DND-41 (cell line): Measurements from ENCODE around the gene CNNM3.
A peak's percentile ranks its signal among the peaks of the same experiment; 100 is the strongest.
"Not testable (repeated sequence)": the region's sequence is repeated elsewhere in the genome, so short reads cannot be mapped to it uniquely, and the experiment has no call there.

Experiments
- ATAC-seq: fragments of 200-7000 bp; cut with Tn5 transposase; 3 replicates; pipeline ENCODE4 v1.9.1; 2021; ENCODE audit warnings: low read depth; ENCODE audit not compliant: insufficient read depth
- DNase-seq: peaks from one replicate; pipeline ENCODE4 v3.0.0-alpha.2; 2020
- H2AFZ ChIP-seq: 2 replicates; pipeline ENCODE4 v1.6.0; 2012; ENCODE audit warnings: low read depth, low read length
- H3K27ac ChIP-seq: 2 replicates; pipeline ENCODE4 v1.5.1; 2012; ENCODE audit warnings: low read length, inconsistent platforms
- H3K27me3 ChIP-seq: fragments of 200-600 bp; sonication (generic); 2 replicates; pipeline ENCODE4 v1.6.0; 2012; ENCODE audit warnings: low read length, mild to moderate bottlenecking, inconsistent platforms; ENCODE audit not compliant: insufficient read depth, poor library complexity
- H3K36me3 ChIP-seq: 2 replicates; pipeline ENCODE4 v1.5.1; 2012; ENCODE audit warnings: low read length, inconsistent platforms; ENCODE audit not compliant: insufficient read depth
- H3K4me1 ChIP-seq: 2 replicates; pipeline ENCODE4 v1.5.1; 2012; ENCODE audit warnings: mild to moderate bottlenecking, low read length; ENCODE audit not compliant: insufficient read depth
- H3K4me2 ChIP-seq: 2 replicates; pipeline ENCODE4 v1.6.0; 2012; ENCODE audit warnings: mild to moderate bottlenecking, moderate library complexity, low read length, inconsistent platforms; ENCODE audit not compliant: insufficient read depth
- H3K4me3 ChIP-seq, 2 experiments: fragments of 200-600 bp in 1 of 2; shearing (Covaris generic) in 1 of 2; 2 replicates each; pipeline ENCODE4 v1.5.1; 2012 to 2016; ENCODE audit warnings: inconsistent platforms in 2 of 2, low read length in 2 of 2, mild to moderate bottlenecking in 2 of 2, low read depth in 1 of 2, moderate library complexity in 1 of 2
- H3K79me2 ChIP-seq: 2 replicates; pipeline ENCODE4 v1.6.0; 2012; ENCODE audit warnings: low read length, inconsistent platforms; ENCODE audit not compliant: insufficient read depth
- H3K9ac ChIP-seq: 2 replicates; pipeline ENCODE4 v1.6.0; 2012; ENCODE audit warnings: low read depth, mild to moderate bottlenecking, inconsistent platforms, low read length, moderate library complexity
- H3K9me3 ChIP-seq: 2 replicates; pipeline ENCODE4 v1.5.1; 2012; ENCODE audit warnings: low read length, moderate library complexity, mild to moderate bottlenecking, inconsistent platforms; ENCODE audit not compliant: insufficient read depth, severe bottlenecking
- H4K20me1 ChIP-seq: 2 replicates; pipeline ENCODE4 v1.6.0; 2012; ENCODE audit warnings: low read length; ENCODE audit not compliant: insufficient read depth
- EZH2 ChIP-seq: IDR thresholded peaks from 3 replicates; pipeline ENCODE4 v1.6.1; 2012; ENCODE audit warnings: borderline replicate concordance, low read depth, mild to moderate bottlenecking, moderate library complexity, low read length, inconsistent platforms; ENCODE audit not compliant: severe bottlenecking
- TF ChIP-seq, protein P1 (sequence below): IDR thresholded peaks from 2 replicates; pipeline ENCODE4 v1.5.1; 2012; ENCODE audit warnings: borderline replicate concordance, low read length, moderate library complexity, mild to moderate bottlenecking; ENCODE audit not compliant: poor library complexity, severe bottlenecking; ENCODE audit errors: extremely low read depth

CNNM3 gene

DNA sequence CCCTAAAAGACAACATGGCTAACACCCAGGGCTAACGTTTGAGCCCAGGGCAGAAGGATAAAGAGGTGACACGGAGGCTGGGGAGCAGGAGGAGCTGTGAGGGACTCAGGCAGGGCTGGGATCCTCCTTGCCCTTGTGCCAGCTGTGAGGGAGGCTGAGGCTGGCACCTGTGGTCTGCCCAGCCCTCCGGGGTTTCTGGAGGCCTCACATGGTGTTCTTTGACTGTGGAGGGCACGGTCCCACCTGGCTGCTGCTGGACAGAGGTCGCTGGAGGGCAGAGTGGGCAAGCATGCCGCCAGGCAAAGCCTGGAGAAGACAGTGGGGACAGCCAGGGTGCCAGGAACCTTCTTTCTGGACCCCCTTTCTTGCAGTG, 26.8 kb upstream of the CNNM3 start:
- H3K4me1 ChIP-seq = no peaks in the 10 kb centered on the region
- H3K9ac ChIP-seq = no peak overlapping the region
- H3K27ac ChIP-seq = no peak overlapping the region
- no peak overlapping the region for H2AFZ ChIP-seq
- ATAC-seq (no peak), DNase-seq (no peak)
- no peak overlapping the region for H3K4me2 ChIP-seq
- H3K4me3 ChIP-seq = no peak overlapping the region
- no peak for TF ChIP-seq EZH2
- TF ChIP-seq, protein P1, sequence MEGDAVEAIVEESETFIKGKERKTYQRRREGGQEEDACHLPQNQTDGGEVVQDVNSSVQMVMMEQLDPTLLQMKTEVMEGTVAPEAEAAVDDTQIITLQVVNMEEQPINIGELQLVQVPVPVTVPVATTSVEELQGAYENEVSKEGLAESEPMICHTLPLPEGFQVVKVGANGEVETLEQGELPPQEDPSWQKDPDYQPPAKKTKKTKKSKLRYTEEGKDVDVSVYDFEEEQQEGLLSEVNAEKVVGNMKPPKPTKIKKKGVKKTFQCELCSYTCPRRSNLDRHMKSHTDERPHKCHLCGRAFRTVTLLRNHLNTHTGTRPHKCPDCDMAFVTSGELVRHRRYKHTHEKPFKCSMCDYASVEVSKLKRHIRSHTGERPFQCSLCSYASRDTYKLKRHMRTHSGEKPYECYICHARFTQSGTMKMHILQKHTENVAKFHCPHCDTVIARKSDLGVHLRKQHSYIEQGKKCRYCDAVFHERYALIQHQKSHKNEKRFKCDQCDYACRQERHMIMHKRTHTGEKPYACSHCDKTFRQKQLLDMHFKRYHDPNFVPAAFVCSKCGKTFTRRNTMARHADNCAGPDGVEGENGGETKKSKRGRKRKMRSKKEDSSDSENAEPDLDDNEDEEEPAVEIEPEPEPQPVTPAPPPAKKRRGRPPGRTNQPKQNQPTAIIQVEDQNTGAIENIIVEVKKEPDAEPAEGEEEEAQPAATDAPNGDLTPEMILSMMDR = no peak
- H3K79me2 ChIP-seq = no peaks in the 10 kb centered on the region; the same call in 1 of the 2 replicates
- no peaks in the 10 kb centered on the region for H3K36me3 ChIP-seq
- H4K20me1 ChIP-seq = no peaks in the 10 kb centered on the region; the same call in 1 of the 2 replicates
- H3K9me3 ChIP-seq = no peaks in the 10 kb centered on the region
- H3K27me3 ChIP-seq = no peaks in the 10 kb centered on the region

DNA sequence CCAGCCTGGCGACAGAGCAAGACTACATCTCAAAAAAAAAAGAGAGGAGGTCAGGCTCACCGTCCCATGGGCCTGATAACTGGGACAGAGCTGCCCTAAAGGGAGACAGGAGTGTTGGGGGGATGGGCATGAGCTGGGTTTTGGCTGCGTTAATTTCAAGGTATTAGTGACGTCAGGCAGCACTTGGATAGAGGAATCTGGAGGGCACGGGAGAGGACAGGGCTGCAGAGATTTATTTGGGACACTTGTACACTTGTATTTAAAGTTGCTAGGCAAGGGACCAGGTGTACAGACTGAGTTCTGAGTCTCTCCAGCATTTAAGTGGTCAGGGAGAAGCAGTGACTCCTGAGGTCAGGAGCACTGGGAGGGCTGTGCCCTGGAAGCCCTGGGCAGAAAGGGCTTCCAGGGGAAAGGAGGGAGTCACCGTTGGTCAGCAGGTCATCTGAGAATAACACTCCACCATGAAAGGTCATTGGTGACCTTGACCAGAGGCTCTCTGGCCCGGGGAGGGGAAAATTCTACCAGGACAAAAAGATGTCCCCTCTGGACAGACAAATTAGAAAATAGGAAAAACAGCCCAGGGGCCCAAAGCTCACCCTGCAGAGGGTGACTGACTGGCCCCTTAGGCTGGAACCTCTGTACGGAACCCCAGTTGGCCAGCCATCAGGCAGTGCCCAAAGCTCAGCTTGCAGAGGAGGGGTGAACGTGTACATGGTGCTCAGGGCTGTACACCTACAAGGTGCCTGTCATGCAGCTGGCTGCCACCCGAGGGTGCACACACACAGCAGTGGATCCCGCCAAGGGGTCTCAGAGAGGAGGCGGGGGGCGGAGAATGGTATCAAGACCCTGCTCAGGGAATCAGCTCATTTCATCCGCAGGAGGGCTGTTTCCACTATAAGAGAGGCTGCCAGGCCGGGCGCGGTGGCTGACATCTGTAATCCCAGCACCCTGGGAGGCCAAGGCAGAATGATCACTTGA, 23.0 kb upstream of the CNNM3 start:
- Histone ChIP-seq H3K4me2 (no peak overlapping the region), H3K4me3 (no peak overlapping the region), H3K9ac (no peak overlapping the region), H3K27ac (no peak overlapping the region), H4K20me1 (no peaks in the 10 kb centered on the region; the same call in 1 of the 2 replicates), H3K4me1 (no peaks in the 10 kb centered on the region), H2AFZ (no peak overlapping the region), H3K9me3 (no peaks in the 10 kb centered on the region), H3K79me2 (no peaks in the 10 kb centered on the region; the same call in 1 of the 2 replicates), H3K27me3 (no peaks in the 10 kb centered on the region), H3K36me3 (peaks cover 12% of the 10 kb centered on the region; the same call in 1 of the 2 replicates)
- ATAC-seq = peak; percentile 42; the same call in 1 of the 3 replicates
- no peak for TF ChIP-seq EZH2
- TF ChIP-seq, protein P1 = no peak
- DNase-seq = no peak

DNA sequence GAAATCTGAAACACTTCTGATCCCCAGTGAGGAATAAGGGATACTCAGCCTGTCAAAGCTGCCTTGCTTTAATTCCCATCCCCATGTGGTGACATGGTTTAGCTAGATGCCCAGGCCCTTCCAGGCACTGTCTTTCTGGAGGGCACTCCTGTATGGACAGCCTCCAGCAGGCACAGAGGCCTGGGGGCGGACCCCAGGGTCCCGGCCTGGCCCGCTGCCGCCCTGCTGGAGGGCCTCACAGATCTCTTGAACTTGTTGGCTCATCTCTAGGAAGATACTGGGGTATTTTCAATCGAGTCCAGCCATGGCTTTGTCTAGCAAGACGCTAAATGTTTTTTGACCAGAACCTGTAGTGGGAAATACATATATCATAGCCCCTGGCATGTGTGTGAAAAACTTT, 21.0 kb upstream of the CNNM3 start:
- Histone ChIP-seq H3K4me3 (no peak overlapping the region), H3K4me1 (no peaks in the 10 kb centered on the region), H2AFZ (no peak overlapping the region), H3K27me3 (no peaks in the 10 kb centered on the region), H4K20me1 (no peaks in the 10 kb centered on the region; the same call in 1 of the 2 replicates), H3K36me3 (peaks cover 27% of the 10 kb centered on the region), H3K4me2 (no peak overlapping the region), H3K79me2 (no peaks in the 10 kb centered on the region; the same call in 1 of the 2 replicates), H3K9ac (no peak overlapping the region), H3K27ac (no peak overlapping the region), H3K9me3 (no peaks in the 10 kb centered on the region)
- no peak for DNase-seq
- TF ChIP-seq EZH2 = no peak
- TF ChIP-seq, protein P1 = no peak
- ATAC-seq = no peak

- not testable (repeated sequence) for ATAC-seq, H2AFZ ChIP-seq, H3K9me3 ChIP-seq, H3K27me3 ChIP-seq, DNase-seq, H3K9ac ChIP-seq, H4K20me1 ChIP-seq, H3K79me2 ChIP-seq, H3K4me2 ChIP-seq, H3K27ac ChIP-seq, H3K4me1 ChIP-seq, H3K4me3 ChIP-seq
- peaks cover 37% of the 10 kb centered on the region for H3K36me3 ChIP-seq
These were observed 19.6 kb upstream of the CNNM3 start for GRCh38 chr2:96796497-96796896.
